ENCODE measurements around the gene SSTR5. TPM values are rescaled to one million over a fixed set of nuclear protein-coding genes. Genes with fewer than 3 reads are reported as not detected.

SSTR5 gene
- total and polyA plus RNA-seq, 10 of the 15 experiments (the other 5 are each of a cell fraction or from before 2014, with no cell fraction given) = not detected

- BruUV-seq (replicated peaks) = no TSS peak
- in situ Hi-C loops (cut with MboI) = loop anchor here (10.0 kb wide), 1 partner anchor 59 kb away; no protein-coding TSS in a partner anchor
- no peaks in the 10 kb centered on the region for H3K79me2 ChIP-seq (ENCODE audit: control insufficient read depth, insufficient read depth, low read length)
Measured at GRCh38 chr16:1065469-1066128, 6.9 kb upstream of the SSTR5 start.

More at GRCh38 chr16:1065469-1066128, 6.9 kb upstream of the SSTR5 start:
- no peaks in the 10 kb centered on the region for H3K27me3 ChIP-seq (replicated peaks in 1 of 2; ENCODE audit: control insufficient read depth in 2 of 2, insufficient read depth in 2 of 2, low read length in 1 of 2)
- H3K27ac ChIP-seq (ENCODE audit: control insufficient read depth, insufficient read depth) = no peak overlapping the region
- SMC1A ChIA-PET (ENCODE audit: uncharacterized antibody, unreplicated experiment) = no interaction called here
- CTCF ChIA-PET = no interaction called here
- no peaks in the 10 kb centered on the region for H3K36me3 ChIP-seq (ENCODE audit: control insufficient read depth in 2 of 2, insufficient read depth in 2 of 2, low read length in 1 of 2)
- no peaks in the 10 kb centered on the region for H4K20me1 ChIP-seq (ENCODE audit: control insufficient read depth, insufficient read depth)
- no peak overlapping the region for H3K4me3 ChIP-seq
- no peak overlapping the region for H2AFZ ChIP-seq (ENCODE audit: control insufficient read depth, low read depth, low read length)
- POLR2A ChIA-PET = no interaction called here
- no peak for FAIRE-seq
- no peaks in the 10 kb centered on the region for H3K4me1 ChIP-seq (ENCODE audit: control insufficient read depth, insufficient read depth, low read length)
- intact Hi-C loops (cut with micrococcal nuclease; ENCODE audit: unreplicated experiment) = no loop called here
- H3K9ac ChIP-seq (ENCODE audit: control insufficient read depth, insufficient read depth, low read length) = no peak overlapping the region
- TF ChIP-seq ZBTB11 (CRISPR knock-in tag; IDR thresholded peaks at IDR 0.05) = no peak
- no peak overlapping the region for H3K4me2 ChIP-seq (ENCODE audit: control insufficient read depth, insufficient read depth)
- no peaks in the 10 kb centered on the region; the same call in 2 of the 3 replicates for H3K9me3 ChIP-seq (replicated peaks; ENCODE audit: control insufficient read depth, insufficient read depth, low read length)
- WGBS (ENCODE audit: insufficient coverage, insufficient replicate concordance, low lambda C conversion rate, missing lambda C conversion rate) = 45% methylated on average over 28 of the region's 55 CpGs
- RAD21 ChIA-PET (ENCODE audit: unreplicated experiment) = no interaction called here
- DNase-seq (ENCODE audit: low read depth, low spot score) = no peak
- ATAC-seq = no peak

Data from GM12878 (cell line).